ENCODE data around the gene ATG7. TPM values are rescaled to one million over a fixed set of nuclear protein-coding genes. Genes with fewer than 3 reads are reported as not detected.
A peak's percentile ranks its signal among the peaks of the same experiment; 100 is the strongest.

ATG7 gene
- total RNA-seq, 5 donors from 2014 or later (not counting 1 experiment from before 2014, with no cell fraction given) = 29.0 to 39.3 (median 37.4) TPM

DNA sequence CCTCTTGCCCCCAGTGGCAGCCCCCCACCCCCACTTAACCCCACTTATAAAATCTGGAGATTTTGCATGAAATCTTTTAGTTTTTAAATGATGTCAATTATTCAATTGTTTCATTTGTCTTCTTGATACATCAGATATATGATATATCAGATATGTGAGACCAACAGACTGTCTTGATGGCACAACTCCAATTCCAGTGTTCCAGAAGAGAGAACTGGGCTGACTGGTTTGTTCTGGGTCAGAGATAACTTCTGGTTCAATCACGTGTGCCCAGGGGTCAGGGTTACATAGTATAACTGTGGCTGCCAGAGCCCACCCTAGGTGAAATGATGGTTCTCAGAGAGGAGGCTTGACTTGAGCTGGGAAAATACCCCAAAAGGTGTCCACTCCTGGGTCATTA is 32.4 kb upstream of the ATG7 start:
- no peak for DNase-seq
- no peak for ATAC-seq (replicated peaks in 1 of 4)
- ChIA-PET CTCF (interaction anchor here (0.5 to 1.2 kb wide), 3 partner anchors 13 to 91 kb away, joined by 3 read pairs; no protein-coding TSS in a partner anchor), POLR2A (interaction anchor here in 1 of 2 donors (0.6 kb wide), 1 partner anchor 401 kb away, joined by 3 read pairs; no protein-coding TSS in a partner anchor)
- Mint-ChIP-seq H3K4me1 (peaks cover 0 to 8% (median 0%) of the 10 kb centered on the region in 3 donors), H3K36me3 (no peaks in the 10 kb centered on the region), H3K27me3 (peaks cover 11 to 17% of the 10 kb centered on the region in 2 donors), H3K9me3 (peaks cover 0 to 4% (median 0%) of the 10 kb centered on the region in 3 donors), H3K4me3 (no peak overlapping the region), H3K27ac (no peak overlapping the region)
- H3K4me1 ChIP-seq (ENCODE audit: control insufficient read depth in 1 of 2, extremely low read depth in 1 of 2, insufficient read depth in 2 of 2, low read length in 2 of 2) = no peaks in the 10 kb centered on the region
- H3K36me3 ChIP-seq (ENCODE audit: control insufficient read depth in 2 of 2, extremely low read depth in 1 of 2, insufficient read depth in 1 of 2, low read length in 1 of 2) = no peaks in the 10 kb centered on the region
- H3K27me3 ChIP-seq (replicated peaks in 1 of 2; ENCODE audit: control insufficient read depth in 2 of 2, extremely low read depth in 1 of 2, insufficient read depth in 2 of 2, low read length in 1 of 2) = peaks cover 0 to 7% of the 10 kb centered on the region in 2 experiments
- no peak overlapping the region for H3K4me3 ChIP-seq (ENCODE audit: control insufficient read depth in 1 of 2, extremely low read depth in 1 of 2, low read length in 1 of 2)
- WGBS (ENCODE audit: insufficient coverage) = no CpG with 5 or more reads among the region's 1 CpG
- H3K9me3 ChIP-seq = no peaks in the 10 kb centered on the region
- no peak overlapping the region for H3K27ac ChIP-seq (ENCODE audit: low read length)

DNA sequence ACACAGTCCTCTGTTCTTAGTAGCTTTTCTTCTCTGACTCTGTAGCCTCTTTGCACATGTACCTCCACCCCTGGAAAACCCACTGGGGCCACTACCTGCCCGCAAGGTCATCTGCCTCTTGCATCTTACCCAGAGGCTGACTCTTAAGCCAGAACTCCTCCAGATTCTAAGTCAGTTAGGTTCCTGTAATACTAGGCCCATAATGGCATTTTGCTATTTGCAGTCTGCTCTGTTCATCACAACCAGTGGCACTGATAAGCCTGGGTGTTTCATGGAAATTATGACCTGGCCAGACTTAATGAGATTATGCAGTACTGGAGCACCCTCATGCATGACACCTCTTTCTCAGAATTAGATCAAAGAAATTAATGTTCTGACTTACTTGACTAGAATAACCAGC is 31.7 kb upstream of the ATG7 start:
- peaks cover 7 to 12% of the 10 kb centered on the region in 2 donors for H3K27me3 Mint-ChIP-seq
- H3K4me1 Mint-ChIP-seq = peaks cover 0 to 8% (median 0%) of the 10 kb centered on the region in 3 donors
- H3K9me3 Mint-ChIP-seq = peaks cover 0 to 4% (median 0%) of the 10 kb centered on the region in 3 donors
- DNase-seq (no peak), ATAC-seq (replicated peaks in 1 of 4) (no peak)
- no peak overlapping the region for H3K27ac Mint-ChIP-seq
- CTCF ChIA-PET = interaction anchor here (1.2 to 1.3 kb wide), 2 partner anchors 10 to 51 kb away, joined by 3 read pairs; no protein-coding TSS in a partner anchor
- Histone ChIP-seq H3K27me3 (replicated peaks in 1 of 2; ENCODE audit: control insufficient read depth in 2 of 2, extremely low read depth in 1 of 2, insufficient read depth in 2 of 2, low read length in 1 of 2) (peaks cover 0 to 3% of the 10 kb centered on the region in 2 experiments), H3K36me3 (ENCODE audit: control insufficient read depth in 2 of 2, extremely low read depth in 1 of 2, insufficient read depth in 1 of 2, low read length in 1 of 2) (no peaks in the 10 kb centered on the region), H3K4me1 (ENCODE audit: control insufficient read depth in 1 of 2, extremely low read depth in 1 of 2, insufficient read depth in 2 of 2, low read length in 2 of 2) (no peaks in the 10 kb centered on the region), H3K9me3 (no peaks in the 10 kb centered on the region), H3K27ac (ENCODE audit: low read length) (no peak overlapping the region), H3K4me3 (ENCODE audit: control insufficient read depth in 1 of 2, extremely low read depth in 1 of 2, low read length in 1 of 2) (no peak overlapping the region)
- 63% methylated on average over 1 of the region's 1 CpG for WGBS (ENCODE audit: insufficient coverage)
- POLR2A ChIA-PET = no interaction called here
- no peaks in the 10 kb centered on the region for H3K36me3 Mint-ChIP-seq
- H3K4me3 Mint-ChIP-seq = no peak overlapping the region

DNA sequence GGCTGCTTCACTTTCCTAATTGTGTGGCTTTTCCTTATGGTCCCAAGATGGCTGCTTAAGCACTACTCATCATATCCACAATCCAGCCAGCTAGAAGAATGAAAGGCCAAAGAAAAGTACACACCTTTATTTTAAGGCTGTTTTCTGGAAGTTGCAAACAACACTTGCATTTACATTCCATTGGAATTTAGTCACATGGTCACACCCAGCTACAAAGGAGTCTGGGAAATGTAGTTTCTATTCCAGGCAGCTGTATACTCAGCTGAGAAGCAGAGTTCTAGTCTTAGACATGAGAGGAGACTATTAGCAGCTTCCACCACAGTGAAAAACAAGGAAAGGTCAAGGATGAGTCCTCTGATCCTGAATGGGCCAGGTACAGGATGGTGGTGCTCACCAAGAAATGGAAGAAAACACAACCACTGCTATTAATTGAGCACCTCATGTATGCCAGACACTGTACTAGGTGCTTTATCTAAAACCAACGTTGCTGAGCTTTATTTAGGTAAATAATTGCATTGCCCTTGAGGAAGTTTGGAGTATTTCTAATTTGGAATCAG is 28.0 kb upstream of the ATG7 start:
- 67% methylated on average over 1 of the region's 1 CpG for WGBS (ENCODE audit: insufficient coverage)
- ChIA-PET POLR2A (no interaction called here), CTCF (interaction anchor here (0.6 to 1.2 kb wide), 3 partner anchors 14 to 91 kb away, joined by 3 to 5 read pairs (median 3); no protein-coding TSS in a partner anchor)
- Mint-ChIP-seq H3K27ac (no peak overlapping the region), H3K9me3 (peaks cover 0 to under 1% (median 0%) of the 10 kb centered on the region in 3 donors), H3K4me1 (no peaks in the 10 kb centered on the region), H3K4me3 (no peak overlapping the region), H3K27me3 (peaks cover 7% of the 10 kb centered on the region in 2 donors), H3K36me3 (no peaks in the 10 kb centered on the region)
- Histone ChIP-seq H3K4me3 (ENCODE audit: control insufficient read depth in 1 of 2, extremely low read depth in 1 of 2, low read length in 1 of 2) (no peak overlapping the region), H3K4me1 (ENCODE audit: control insufficient read depth in 1 of 2, extremely low read depth in 1 of 2, insufficient read depth in 2 of 2, low read length in 2 of 2) (no peaks in the 10 kb centered on the region), H3K9me3 (no peaks in the 10 kb centered on the region), H3K27ac (ENCODE audit: low read length) (no peak overlapping the region), H3K36me3 (ENCODE audit: control insufficient read depth in 2 of 2, extremely low read depth in 1 of 2, insufficient read depth in 1 of 2, low read length in 1 of 2) (no peaks in the 10 kb centered on the region), H3K27me3 (replicated peaks in 1 of 2; ENCODE audit: control insufficient read depth in 2 of 2, extremely low read depth in 1 of 2, insufficient read depth in 2 of 2, low read length in 1 of 2) (peaks cover 0 to 4% of the 10 kb centered on the region in 2 experiments)
- DNase-seq (no peak), ATAC-seq (replicated peaks in 1 of 4) (no peak)

DNA sequence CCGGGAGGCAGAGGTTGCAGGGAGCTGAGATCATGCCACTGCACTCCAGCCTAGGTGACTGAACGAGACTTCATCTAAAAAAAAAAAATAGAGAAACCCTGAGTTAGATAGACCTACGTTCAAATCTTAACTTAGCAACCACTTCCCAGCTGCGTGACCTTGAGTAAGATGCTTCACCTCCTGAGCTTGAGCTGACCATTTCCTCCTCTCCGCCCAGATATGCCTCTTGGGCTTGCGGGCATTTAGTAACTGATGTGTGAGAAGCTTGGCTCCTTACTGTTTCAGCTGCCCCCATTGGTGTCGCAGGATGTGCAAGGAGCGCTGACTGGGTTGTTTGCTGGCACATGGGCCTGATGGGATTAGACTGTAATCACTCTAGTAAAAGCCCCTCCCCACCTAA is 26.9 kb upstream of the ATG7 start:
- POLR2A ChIA-PET = no interaction called here
- no peak overlapping the region for H3K4me3 ChIP-seq (ENCODE audit: control insufficient read depth in 1 of 2, extremely low read depth in 1 of 2, low read length in 1 of 2)
- DNase-seq = no peak

DNA sequence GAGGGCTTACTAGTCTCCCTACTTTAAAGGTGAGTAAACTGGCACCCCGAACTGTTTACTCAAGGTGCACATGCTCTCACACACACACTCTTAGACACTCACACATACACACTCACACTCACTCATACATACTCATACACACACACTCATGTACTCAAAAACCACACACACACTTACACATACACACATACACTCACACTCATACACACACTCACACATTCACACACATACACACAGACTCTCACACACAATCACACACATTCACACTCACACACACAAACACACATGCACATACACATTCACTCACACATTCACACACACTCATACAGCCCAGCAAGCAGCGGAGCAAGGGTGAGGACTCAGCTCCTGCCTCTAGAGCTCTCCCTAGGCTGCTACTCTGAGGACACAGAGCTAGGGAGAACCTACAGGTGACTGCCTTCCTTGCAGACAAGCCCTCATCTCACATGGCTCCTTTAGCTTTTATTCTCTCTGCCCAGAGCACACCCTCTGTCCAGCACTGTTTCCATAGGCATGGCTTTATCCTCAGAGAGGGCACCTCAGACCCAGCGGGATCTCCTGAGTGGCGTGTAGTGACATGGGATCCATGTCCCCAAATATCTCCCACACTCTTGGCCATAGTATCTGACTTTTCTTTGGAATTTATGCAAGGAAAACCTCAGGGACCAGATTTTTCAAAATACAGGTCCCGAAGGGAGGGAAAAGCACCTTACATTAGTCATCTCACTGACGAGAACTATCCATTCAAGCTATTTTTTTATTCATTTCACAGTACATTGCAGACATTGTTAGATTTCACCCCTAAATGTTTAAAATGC is 26.2 kb upstream of the ATG7 start:
- no peak overlapping the region for H3K4me3 Mint-ChIP-seq
- no peaks in the 10 kb centered on the region for H3K36me3 ChIP-seq (ENCODE audit: control insufficient read depth in 2 of 2, extremely low read depth in 1 of 2, insufficient read depth in 1 of 2, low read length in 1 of 2)
- ChIA-PET CTCF (interaction anchor here in 1 of 2 donors (0.5 to 0.6 kb wide), 2 partner anchors 14 to 400 kb away, joined by 3 to 4 read pairs; no protein-coding TSS in a partner anchor), POLR2A (no interaction called here)
- ATAC-seq (replicated peaks in 1 of 4) (no peak), DNase-seq (no peak)
- no peaks in the 10 kb centered on the region for H3K9me3 Mint-ChIP-seq
- H3K27ac Mint-ChIP-seq = no peak overlapping the region
- H3K4me1 Mint-ChIP-seq = peaks cover 4 to 7% (median 4%) of the 10 kb centered on the region in 3 donors
- 88% methylated on average over 5 of the region's 6 CpGs for WGBS (ENCODE audit: insufficient coverage)
- no peak overlapping the region for H3K4me3 ChIP-seq (ENCODE audit: control insufficient read depth in 1 of 2, extremely low read depth in 1 of 2, low read length in 1 of 2)
- peaks cover 0 to 6% of the 10 kb centered on the region in 2 experiments for H3K4me1 ChIP-seq (ENCODE audit: control insufficient read depth in 1 of 2, extremely low read depth in 1 of 2, insufficient read depth in 2 of 2, low read length in 2 of 2)
- H3K36me3 Mint-ChIP-seq = no peaks in the 10 kb centered on the region
- H3K27me3 Mint-ChIP-seq = peaks cover 3% of the 10 kb centered on the region in 2 donors
- H3K27ac ChIP-seq (ENCODE audit: low read length) = no peak overlapping the region
- H3K27me3 ChIP-seq (replicated peaks in 1 of 2; ENCODE audit: control insufficient read depth in 2 of 2, extremely low read depth in 1 of 2, insufficient read depth in 2 of 2, low read length in 1 of 2) = peaks cover 0 to 4% of the 10 kb centered on the region in 2 experiments
- H3K9me3 ChIP-seq = no peaks in the 10 kb centered on the region

More for the DNA sequence above, 26.9 kb upstream of the ATG7 start:
- peaks cover 0 to under 1% (median 0%) of the 10 kb centered on the region in 3 donors for H3K4me1 Mint-ChIP-seq
- H3K27ac ChIP-seq (ENCODE audit: low read length) = no peak overlapping the region
- no peaks in the 10 kb centered on the region for H3K36me3 ChIP-seq (ENCODE audit: control insufficient read depth in 2 of 2, extremely low read depth in 1 of 2, insufficient read depth in 1 of 2, low read length in 1 of 2)
- no peaks in the 10 kb centered on the region for H3K4me1 ChIP-seq (ENCODE audit: control insufficient read depth in 1 of 2, extremely low read depth in 1 of 2, insufficient read depth in 2 of 2, low read length in 2 of 2)
- WGBS (ENCODE audit: insufficient coverage) = 50% methylated on average over 1 of the region's 8 CpGs
- no peaks in the 10 kb centered on the region for H3K9me3 ChIP-seq
- no peak overlapping the region for H3K27ac Mint-ChIP-seq
- no peak overlapping the region for H3K4me3 Mint-ChIP-seq
- H3K27me3 Mint-ChIP-seq = peaks cover 7% of the 10 kb centered on the region in 2 donors
- H3K27me3 ChIP-seq (replicated peaks in 1 of 2; ENCODE audit: control insufficient read depth in 2 of 2, extremely low read depth in 1 of 2, insufficient read depth in 2 of 2, low read length in 1 of 2) = peaks cover 0 to 4% of the 10 kb centered on the region in 2 experiments
- CTCF ChIA-PET = interaction anchor here (0.5 to 1.2 kb wide), 2 partner anchors 90 to 91 kb away, joined by 3 to 8 read pairs; no protein-coding TSS in a partner anchor
- no peaks in the 10 kb centered on the region for H3K36me3 Mint-ChIP-seq
- no peaks in the 10 kb centered on the region for H3K9me3 Mint-ChIP-seq
- peak in 1 of 4 experiments; percentile 62 for ATAC-seq (replicated peaks in 1 of 4)

DNA sequence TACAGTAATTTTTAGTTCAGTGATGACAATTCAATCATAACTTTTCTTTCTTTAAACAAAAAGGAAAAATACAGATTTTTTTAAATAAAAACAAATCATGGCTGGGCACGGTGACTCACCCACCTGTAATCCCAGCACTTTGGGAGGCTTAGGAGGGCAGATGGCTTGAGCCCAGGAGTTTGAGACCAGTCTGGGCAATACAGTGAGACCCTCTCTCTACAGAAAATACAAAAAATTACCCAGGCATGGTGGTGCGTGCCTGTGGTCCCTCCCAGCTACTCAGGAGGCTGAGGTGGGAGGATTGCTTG is 25.6 kb upstream of the ATG7 start:
- Mint-ChIP-seq H3K9me3 (no peaks in the 10 kb centered on the region), H3K27ac (no peak overlapping the region), H3K36me3 (no peaks in the 10 kb centered on the region), H3K4me1 (peaks cover 9 to 12% (median 10%) of the 10 kb centered on the region in 3 donors), H3K4me3 (no peak overlapping the region), H3K27me3 (peaks cover 3% of the 10 kb centered on the region in 2 donors)
- Histone ChIP-seq H3K27me3 (replicated peaks in 1 of 2; ENCODE audit: control insufficient read depth in 2 of 2, extremely low read depth in 1 of 2, insufficient read depth in 2 of 2, low read length in 1 of 2) (peaks cover 0 to 4% of the 10 kb centered on the region in 2 experiments), H3K4me3 (ENCODE audit: control insufficient read depth in 1 of 2, extremely low read depth in 1 of 2, low read length in 1 of 2) (no peak overlapping the region), H3K36me3 (ENCODE audit: control insufficient read depth in 2 of 2, extremely low read depth in 1 of 2, insufficient read depth in 1 of 2, low read length in 1 of 2) (no peaks in the 10 kb centered on the region), H3K4me1 (ENCODE audit: control insufficient read depth in 1 of 2, extremely low read depth in 1 of 2, insufficient read depth in 2 of 2, low read length in 2 of 2) (peaks cover 0 to 7% of the 10 kb centered on the region in 2 experiments), H3K9me3 (no peaks in the 10 kb centered on the region), H3K27ac (ENCODE audit: low read length) (no peak overlapping the region)
- ChIA-PET CTCF (no interaction called here), POLR2A (no interaction called here)
- no peak for DNase-seq
- ATAC-seq (replicated peaks in 1 of 4) = no peak
- no CpG with 5 or more reads among the region's 2 CpGs for WGBS (ENCODE audit: insufficient coverage)

Measured in T-cell (primary cell).